GM18505 (cell line): ENCODE results near the gene GPN2.

Source experiments
- ATAC-seq: cut with Tn5 transposase; IDR thresholded peaks from one replicate; pipeline ENCODE4 v1.9.1; 2021; ENCODE audit not compliant: unreplicated experiment
- POLR2A ChIP-seq: IDR thresholded peaks from 4 replicates; pipeline ENCODE4 v1.6.1; 2011; ENCODE audit warnings: borderline replicate concordance; ENCODE audit not compliant: insufficient read depth, insufficient read length; ENCODE audit errors: extremely low read depth

The GPN2 gene

DNA sequence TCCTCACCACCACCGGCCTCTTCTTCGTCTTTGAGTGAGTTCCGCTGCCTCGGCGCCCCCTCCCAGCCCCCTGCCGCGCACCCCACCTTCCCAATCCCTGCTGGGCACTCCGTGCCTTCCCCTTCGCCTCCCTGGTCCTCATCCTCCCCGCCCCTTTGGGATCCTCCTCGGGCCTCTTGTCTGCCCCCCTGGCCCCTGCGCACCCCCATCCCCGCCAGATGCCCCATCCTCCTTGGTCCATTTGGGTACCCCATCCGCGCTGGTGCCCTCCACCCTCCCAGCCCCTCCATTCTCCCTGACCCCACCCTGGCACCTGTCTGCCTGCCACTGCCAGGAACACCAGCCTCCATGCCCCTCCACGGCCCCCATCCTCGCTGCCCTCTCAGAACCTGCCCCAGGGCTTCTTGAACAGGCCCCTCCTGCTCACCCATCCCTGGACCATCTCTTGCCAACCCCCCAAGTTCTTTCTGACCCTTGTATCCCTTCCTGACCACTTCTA lies 62.9 kb downstream of the GPN2 start:
- no peak for TF ChIP-seq POLR2A
- no peak for ATAC-seq

DNA sequence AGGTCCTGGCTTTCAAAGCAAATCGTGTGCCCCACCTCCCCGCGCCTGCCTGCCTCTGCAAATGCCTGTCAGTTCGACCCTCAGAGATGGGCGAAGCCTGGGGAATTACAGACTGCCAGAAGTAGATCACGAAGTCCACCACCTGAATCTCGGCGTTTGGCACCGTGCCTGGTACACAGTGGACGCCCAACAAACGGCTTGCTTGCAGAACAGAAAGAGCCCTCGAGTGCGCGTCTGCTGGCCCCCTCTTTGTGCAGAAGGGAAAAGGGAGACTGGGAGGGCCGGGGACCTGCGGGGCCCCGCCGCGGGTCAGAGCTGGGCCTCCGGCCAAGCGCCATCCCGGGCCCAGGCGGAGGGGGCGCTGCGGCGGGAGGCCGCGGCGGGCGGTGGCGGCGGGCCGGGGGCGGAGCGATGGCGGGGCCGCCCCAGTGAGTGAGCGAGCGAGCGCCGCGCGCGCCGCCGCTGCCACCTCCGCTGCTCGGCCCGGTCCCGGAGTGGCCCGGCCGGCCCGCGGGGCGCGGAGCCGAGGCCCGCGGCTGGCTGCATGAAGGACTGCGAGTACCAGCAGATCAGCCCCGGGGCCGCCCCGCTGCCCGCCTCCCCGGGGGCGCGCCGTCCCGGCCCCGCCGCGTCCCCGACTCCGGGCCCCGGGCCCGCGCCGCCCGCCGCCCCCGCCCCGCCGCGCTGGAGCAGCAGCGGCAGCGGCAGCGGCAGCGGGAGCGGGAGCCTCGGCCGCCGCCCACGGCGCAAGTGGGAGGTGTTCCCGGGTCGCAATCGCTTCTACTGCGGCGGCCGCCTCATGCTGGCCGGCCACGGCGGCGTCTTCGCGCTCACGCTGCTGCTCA lies 63.6 kb downstream of the GPN2 start, which contains the start of gene ZDHHC18:
Gene ZDHHC18, plus strand, starts transcription at position 428 of the 845 bp plus-strand sequence. Its CDS starts 117 bp downstream, at position 545.
- ATAC-seq, result peak; percentile 82
- peak; percentile 80 for TF ChIP-seq POLR2A
